ENCODE data around the gene RIT2.

RIT2 gene

GRCh38 chr18:43079422-43079821, 36.1 kb downstream of the RIT2 start:
- DNase-seq: no peak

DNA sequence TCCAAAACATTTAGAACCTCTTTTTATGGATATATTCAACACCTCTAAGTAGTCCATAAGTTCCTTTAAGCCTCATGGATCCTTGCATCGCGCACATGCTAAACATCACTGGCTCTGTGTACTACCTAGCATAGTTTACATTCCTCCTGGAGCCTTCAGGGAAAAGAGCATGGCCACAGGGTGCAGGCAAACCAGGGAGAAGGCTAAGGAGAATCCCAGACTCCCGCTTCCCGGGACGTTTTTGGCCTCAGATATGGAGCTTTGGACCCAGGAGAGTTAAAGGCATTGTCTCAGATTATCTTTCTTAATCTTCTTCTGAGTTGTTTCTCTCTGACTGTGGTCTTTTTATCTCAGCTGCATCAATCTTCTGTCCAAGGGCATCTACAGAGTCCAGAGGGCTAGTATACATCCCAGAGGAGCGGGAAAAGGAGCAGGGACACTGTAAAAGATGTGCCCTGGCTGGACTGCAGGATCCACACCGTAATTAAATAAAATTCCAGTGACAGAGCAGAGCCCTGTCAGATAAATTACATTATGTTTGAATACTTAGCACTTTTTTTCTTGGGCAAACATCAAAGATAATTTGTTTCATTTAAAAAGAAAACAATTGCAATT, 36.9 kb downstream of the RIT2 start:
- no peak for DNase-seq

GRCh38 chr18:43077510-43078308, 37.8 kb downstream of the RIT2 start:
- no peak for DNase-seq

- no peak for DNase-seq
These were observed 41.7 kb downstream of the RIT2 start for GRCh38 chr18:43073771-43074170.

DNA sequence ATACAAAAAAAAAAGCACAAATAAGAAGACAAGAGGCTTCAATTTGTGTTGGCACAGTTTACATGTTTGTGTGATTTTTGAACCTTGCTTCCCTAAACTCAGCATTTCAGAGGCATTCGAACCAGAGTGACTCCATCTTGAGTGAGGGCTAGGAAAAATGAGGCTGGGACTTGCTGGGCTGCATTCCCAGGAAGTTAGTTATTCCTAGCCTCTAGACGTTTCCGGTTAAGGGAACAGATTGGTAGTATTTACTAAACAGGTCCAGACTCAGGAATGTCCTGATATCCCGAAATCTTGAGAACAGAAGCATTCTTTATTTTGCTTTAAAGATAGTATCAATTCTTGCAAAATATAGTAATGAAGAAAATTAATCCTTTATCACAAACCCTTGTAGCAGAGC, 46.7 kb downstream of the RIT2 start:
- DNase-seq: no peak

- no peak for DNase-seq
These were observed 47.9 kb downstream of the RIT2 start for GRCh38 chr18:43067570-43067969.

DNA sequence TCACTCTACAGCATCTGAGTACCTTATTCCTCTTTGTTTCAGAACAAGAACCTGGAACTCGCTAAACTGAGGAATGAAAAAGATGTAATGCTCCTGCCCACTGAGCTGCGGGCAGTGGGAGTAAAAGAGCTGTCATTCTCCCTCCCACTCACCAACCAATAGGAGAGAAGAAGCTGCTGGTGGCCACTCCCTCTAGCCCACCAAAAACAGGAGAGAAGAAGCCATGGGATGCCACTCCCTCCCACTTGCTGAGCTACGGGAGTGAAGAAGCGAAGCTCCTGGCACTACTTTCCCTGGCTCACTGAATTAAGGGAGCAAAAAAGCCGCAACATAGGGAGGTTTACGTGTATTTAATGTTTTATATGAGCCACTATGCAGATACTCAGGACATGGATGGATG, 53.7 kb downstream of the RIT2 start:
- DNase-seq: no peak

GRCh38 chr18:43061318-43061717, 54.2 kb downstream of the RIT2 start:
- DNase-seq: no peak

GRCh38 chr18:43060020-43060419, 55.5 kb downstream of the RIT2 start:
- no peak for DNase-seq

GRCh38 chr18:43054815-43055519, 60.5 kb downstream of the RIT2 start:
- no peak for DNase-seq

GRCh38 chr18:43049021-43049420, 66.5 kb downstream of the RIT2 start:
- DNase-seq: no peak

GRCh38 chr18:43046322-43046721, 69.2 kb downstream of the RIT2 start:
- no peak for DNase-seq

GRCh38 chr18:43043626-43044025, 71.9 kb downstream of the RIT2 start:
- no peak for DNase-seq

DNA sequence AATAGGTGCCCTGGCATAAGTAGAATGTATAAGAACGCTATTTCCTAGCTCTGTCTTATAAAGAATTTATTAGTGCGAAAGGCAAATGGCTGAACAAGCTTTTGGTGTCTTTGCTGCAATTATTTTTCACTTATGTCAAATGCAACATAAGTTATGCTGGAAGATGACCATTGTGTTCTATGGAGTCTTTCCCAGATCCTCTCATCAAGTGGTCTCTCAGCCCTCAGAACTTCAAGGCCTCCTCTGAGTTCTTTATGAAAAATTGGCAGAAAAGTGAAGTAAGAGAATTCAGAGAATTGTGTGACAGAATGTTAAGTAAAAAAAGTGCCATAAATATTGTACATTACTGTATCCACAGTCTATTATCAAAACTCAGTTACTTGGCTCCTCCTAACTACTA, 75.2 kb downstream of the RIT2 start:
- no peak for DNase-seq

DNA sequence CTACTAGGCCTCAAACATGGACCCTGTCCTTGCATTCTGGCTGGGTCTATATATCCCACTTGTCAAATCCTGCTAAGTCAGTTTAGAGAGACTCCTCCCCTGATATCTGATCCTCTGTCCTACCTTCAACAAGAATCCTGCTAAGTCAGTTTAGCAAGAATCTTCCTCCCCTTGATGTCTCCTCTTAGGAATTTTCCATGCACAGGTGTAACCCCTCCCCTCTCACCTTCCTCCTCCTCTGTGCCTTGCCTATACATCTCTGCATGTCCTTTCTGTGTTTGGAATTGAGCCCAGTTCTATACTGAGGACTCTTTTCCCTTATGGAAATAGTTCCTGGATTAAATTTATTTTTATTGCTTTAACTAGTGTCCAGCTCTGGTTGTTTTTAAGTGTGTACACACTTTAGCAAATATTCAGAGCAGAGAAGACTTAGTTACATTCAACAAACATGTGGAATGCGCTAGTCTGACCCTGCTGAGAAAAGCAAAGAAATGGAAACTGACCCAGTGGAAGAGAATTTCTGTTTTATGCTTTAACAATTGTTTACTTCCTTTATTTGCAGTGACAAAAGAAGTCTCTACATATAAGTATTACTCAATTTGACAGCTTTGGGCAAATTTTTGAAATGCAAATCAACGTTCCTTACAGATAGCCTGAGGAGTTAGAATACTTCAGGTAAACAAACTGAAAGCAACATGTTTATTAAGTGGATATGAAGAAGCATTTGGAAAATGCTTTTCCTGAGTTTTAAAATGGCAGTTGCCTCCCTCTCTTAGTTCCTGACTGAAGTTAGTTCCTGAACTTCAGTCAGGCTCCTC, 80.6 kb downstream of the RIT2 start:
- peak; percentile 82 for DNase-seq

DNA sequence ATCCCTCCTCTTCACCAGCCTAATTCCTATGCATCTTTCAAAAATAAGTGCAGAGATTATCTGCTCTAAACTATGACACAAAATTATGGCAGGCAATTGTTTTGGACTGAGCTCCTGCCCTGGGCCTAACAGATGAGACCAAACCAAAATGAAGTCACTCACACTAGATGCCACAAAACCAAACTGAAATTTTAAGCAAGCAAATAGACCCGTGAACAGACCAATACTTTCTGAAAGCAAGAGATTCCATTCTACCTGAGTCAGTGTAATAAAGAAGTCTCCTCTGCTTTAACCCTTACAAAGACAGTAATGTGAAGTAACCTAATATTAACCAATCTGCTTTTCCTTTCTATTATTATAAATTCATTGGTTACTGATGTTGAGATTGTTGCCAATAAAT, 84.3 kb downstream of the RIT2 start:
- no peak for DNase-seq

- DNase-seq: no peak
These were observed 86.1 kb downstream of the RIT2 start for GRCh38 chr18:43029414-43029813.

DNA sequence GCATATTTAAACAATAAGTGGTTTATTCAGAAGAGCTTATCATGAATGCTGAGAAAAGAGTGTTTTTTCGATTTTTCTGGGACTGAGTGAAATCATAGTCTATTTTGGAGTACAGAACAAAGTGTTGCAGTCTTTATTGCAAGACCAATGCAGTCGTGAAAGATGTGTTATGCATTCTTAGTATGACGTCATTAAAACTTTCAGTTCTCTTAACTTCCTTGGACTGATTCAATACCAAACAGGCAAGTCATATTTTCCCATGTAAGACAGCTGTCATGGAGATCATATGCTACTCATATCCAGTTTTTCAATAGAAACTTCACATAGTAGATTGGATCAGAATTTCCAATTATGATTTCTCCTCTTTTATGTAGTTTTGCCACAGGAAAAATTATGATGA, 92.6 kb downstream of the RIT2 start:
- no peak for DNase-seq

GRCh38 chr18:43017622-43018021, 97.9 kb downstream of the RIT2 start:
- DNase-seq: no peak

- no peak for DNase-seq
These were observed 102.0 kb downstream of the RIT2 start for GRCh38 chr18:43013486-43013885.

GRCh38 chr18:43012951-43013350, 102.5 kb downstream of the RIT2 start:
- DNase-seq: no peak

- DNase-seq: no peak
These were observed 104.9 kb downstream of the RIT2 start for GRCh38 chr18:43010611-43011010.

DNA sequence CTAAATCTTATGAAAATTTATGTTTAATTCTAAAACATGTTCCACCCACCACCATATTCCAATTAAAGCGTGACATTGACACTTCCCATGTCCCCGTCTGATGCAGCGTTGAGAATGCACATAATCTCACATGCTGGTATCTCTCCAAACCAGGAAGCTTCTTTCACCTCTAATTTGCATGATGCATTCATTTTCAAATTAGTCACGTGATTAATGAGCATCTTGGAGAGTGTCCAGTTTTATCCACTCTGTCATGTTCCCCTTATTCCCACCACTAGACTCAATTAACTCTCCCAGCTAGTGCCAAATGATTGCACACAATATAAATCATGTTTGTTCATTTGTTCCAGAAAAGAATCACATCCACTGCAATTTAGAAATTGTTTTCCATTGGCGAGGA, 105.8 kb downstream of the RIT2 start:
- no peak for DNase-seq
